HL-60 (cell line): ENCODE results near the gene PCCA.

ENCODE experiments used
- DNase-seq, 2 experiments: peaks; one replicate each; pipeline ENCODE4 v3.0.0-alpha.2; 2010 to 2020; ENCODE audit warnings: low read depth in 1 of 2, low spot score in 1 of 2
- H3K27ac ChIP-seq: fragments of 250-450 bp; sonication (Bioruptor Pico); replicated peaks from 2 replicates; pipeline ENCODE4 v1.5.1; 2020; ENCODE audit warnings: mild to moderate bottlenecking, moderate library complexity
- H3K27me3 ChIP-seq: fragments of 250-450 bp; sonication (Bioruptor Pico); 2 replicates; pipeline ENCODE4 v1.5.1; 2021; ENCODE audit warnings: mild to moderate bottlenecking, moderate library complexity; ENCODE audit not compliant: insufficient read depth, poor library complexity, severe bottlenecking
- H3K4me3 ChIP-seq: replicated peaks from 2 replicates; pipeline ENCODE4 v1.5.1; 2011; ENCODE audit warnings: mild to moderate bottlenecking, control low read depth, low read length; ENCODE audit not compliant: insufficient read depth
- CTCF ChIP-seq: IDR thresholded peaks from one replicate; pipeline ENCODE4 v1.5.1; 2011; ENCODE audit warnings: low read length, control low read depth, inconsistent platforms; ENCODE audit not compliant: insufficient read depth
- GABPA ChIP-seq: IDR thresholded peaks from 2 replicates; pipeline ENCODE4 v1.6.1; 2012; ENCODE audit warnings: low read depth
- POLR2AphosphoS5 ChIP-seq: IDR thresholded peaks from 2 replicates; pipeline ENCODE4 v1.6.1; 2012; ENCODE audit warnings: low read depth
- REST ChIP-seq: IDR thresholded peaks from 2 replicates; pipeline ENCODE4 v1.6.1; 2012; ENCODE audit warnings: low read depth; ENCODE audit not compliant: insufficient replicate concordance
- SPI1 ChIP-seq: IDR thresholded peaks from 2 replicates; pipeline ENCODE4 v1.6.1; 2012; ENCODE audit warnings: low read depth, mild to moderate bottlenecking, borderline replicate concordance

Gene PCCA

GRCh38 chr13:100532090-100532766 lies 443.3 kb downstream of the PCCA start:
- Histone ChIP-seq H3K27ac (no peak overlapping the region), H3K27me3 (no peaks in the 10 kb centered on the region), H3K4me3 (no peak overlapping the region)
- no peak for DNase-seq
- TF ChIP-seq REST (no peak), CTCF (no peak), GABPA (no peak), POLR2AphosphoS5 (no peak), SPI1 (no peak)

- no peak for TF ChIP-seq GABPA
- no peak for TF ChIP-seq REST
- no peak for TF ChIP-seq CTCF
- no peak for TF ChIP-seq SPI1
- TF ChIP-seq POLR2AphosphoS5 = no peak
- Histone ChIP-seq H3K27ac (no peak overlapping the region), H3K27me3 (no peaks in the 10 kb centered on the region), H3K4me3 (no peak overlapping the region)
- DNase-seq = no peak
These were observed 444.0 kb downstream of the PCCA start for GRCh38 chr13:100532836-100533435.

- TF ChIP-seq CTCF = no peak
- TF ChIP-seq REST = no peak
- no peak for TF ChIP-seq POLR2AphosphoS5
- TF ChIP-seq GABPA = no peak
- TF ChIP-seq SPI1 = no peak
- Histone ChIP-seq H3K27ac (no peak overlapping the region), H3K4me3 (no peak overlapping the region), H3K27me3 (no peaks in the 10 kb centered on the region)
- DNase-seq = no peak
These were observed 444.7 kb downstream of the PCCA start for GRCh38 chr13:100533588-100534041.
